Raji (cell line): Measurements from ENCODE around the gene DCST2.

ENCODE experiments used
- POLR2A ChIP-seq: IDR thresholded peaks from 2 replicates; pipeline ENCODE4 v1.6.1; 2011; ENCODE audit warnings: low read depth, low read length, control low read depth; ENCODE audit not compliant: insufficient read depth

DCST2 gene

GRCh38 chr1:155042789-155043188 is 9.2 kb upstream of the DCST2 start:
- TF ChIP-seq POLR2A: no peak

- TF ChIP-seq POLR2A: no peak
Observed at GRCh38 chr1:155040358-155041093, 6.9 kb upstream of the DCST2 start.

- no peak for TF ChIP-seq POLR2A
Observed at GRCh38 chr1:155039308-155039669, 5.7 kb upstream of the DCST2 start.

- no peak for TF ChIP-seq POLR2A
Observed at GRCh38 chr1:155038602-155039307, 5.2 kb upstream of the DCST2 start.

- no peak for TF ChIP-seq POLR2A
Observed at GRCh38 chr1:155037851-155038441, 4.4 kb upstream of the DCST2 start.

GRCh38 chr1:155037043-155037442 is 3.5 kb upstream of the DCST2 start:
- TF ChIP-seq POLR2A: no peak

- TF ChIP-seq POLR2A: no peak
Observed at GRCh38 chr1:155035936-155036335, 2.4 kb upstream of the DCST2 start.

GRCh38 chr1:155034318-155035208 is 982 bp upstream of the DCST2 start:
- no peak for TF ChIP-seq POLR2A

- TF ChIP-seq POLR2A: no peak
Observed at GRCh38 chr1:155032886-155033285, 695 bp downstream of the DCST2 start.

- TF ChIP-seq POLR2A: no peak
Observed at GRCh38 chr1:155030899-155031298, 2.7 kb downstream of the DCST2 start.

GRCh38 chr1:155030243-155030795 is 3.3 kb downstream of the DCST2 start:
- no peak for TF ChIP-seq POLR2A

- TF ChIP-seq POLR2A: no peak
Observed at GRCh38 chr1:155029513-155030242, 3.9 kb downstream of the DCST2 start.

GRCh38 chr1:155026588-155026987 is 7.0 kb downstream of the DCST2 start:
- no peak for TF ChIP-seq POLR2A

GRCh38 chr1:155026154-155026553 is 7.4 kb downstream of the DCST2 start:
- no peak for TF ChIP-seq POLR2A
